ENCODE measurements around the gene SREBF1. TPM values are rescaled to one million over a fixed set of nuclear protein-coding genes. Genes with fewer than 3 reads are reported as not detected.
A peak's percentile ranks its signal among the peaks of the same experiment; 100 is the strongest.

SREBF1 gene
- total RNA-seq, 1 donor from 2014 or later, result 365 TPM

- DNase-seq, result no peak
- no peak overlapping the region for H3K27ac Mint-ChIP-seq (ENCODE audit: unreplicated experiment)
- H3K4me1 Mint-ChIP-seq (ENCODE audit: low read depth, unreplicated experiment), result peaks cover 46% of the 10 kb centered on the region
- no peaks in the 10 kb centered on the region for H3K36me3 Mint-ChIP-seq (ENCODE audit: unreplicated experiment)
- peak overlapping the region; percentile 0 for H3K4me3 Mint-ChIP-seq (ENCODE audit: unreplicated experiment)
- TF ChIP-seq CTCF (IDR thresholded peaks at IDR 0.05; ENCODE audit: partially characterized antibody, unreplicated experiment), result no peak
- peaks cover 12% of the 10 kb centered on the region for H3K27me3 Mint-ChIP-seq (ENCODE audit: unreplicated experiment)
- peaks cover 17% of the 10 kb centered on the region for H3K9me3 Mint-ChIP-seq (ENCODE audit: unreplicated experiment)
Measured at GRCh38 chr17:17882082-17882581, 45.3 kb upstream of the SREBF1 start.

GRCh38 chr17:17880577-17881196 is 43.9 kb upstream of the SREBF1 start:
- no peak for TF ChIP-seq CTCF (IDR thresholded peaks at IDR 0.05; ENCODE audit: partially characterized antibody, unreplicated experiment)
- Mint-ChIP-seq H3K9me3 (ENCODE audit: unreplicated experiment) (peaks cover 15% of the 10 kb centered on the region), H3K4me3 (ENCODE audit: unreplicated experiment) (no peak overlapping the region), H3K27me3 (ENCODE audit: unreplicated experiment) (peaks cover 10% of the 10 kb centered on the region), H3K4me1 (ENCODE audit: low read depth, unreplicated experiment) (peaks cover 50% of the 10 kb centered on the region), H3K36me3 (ENCODE audit: unreplicated experiment) (no peaks in the 10 kb centered on the region), H3K27ac (ENCODE audit: unreplicated experiment) (no peak overlapping the region)
- DNase-seq, result no peak

- H3K27ac Mint-ChIP-seq (ENCODE audit: unreplicated experiment), result no peak overlapping the region
- TF ChIP-seq CTCF (IDR thresholded peaks at IDR 0.05; ENCODE audit: partially characterized antibody, unreplicated experiment), result no peak
- DNase-seq, result no peak
- peak overlapping the region; percentile 32 for H3K4me3 Mint-ChIP-seq (ENCODE audit: unreplicated experiment)
- no peaks in the 10 kb centered on the region for H3K36me3 Mint-ChIP-seq (ENCODE audit: unreplicated experiment)
- H3K9me3 Mint-ChIP-seq (ENCODE audit: unreplicated experiment), result peaks cover 11% of the 10 kb centered on the region
- peaks cover 43% of the 10 kb centered on the region for H3K4me1 Mint-ChIP-seq (ENCODE audit: low read depth, unreplicated experiment)
- peaks cover 5% of the 10 kb centered on the region for H3K27me3 Mint-ChIP-seq (ENCODE audit: unreplicated experiment)
Measured at GRCh38 chr17:17877529-17878358, 41.0 kb upstream of the SREBF1 start.

GRCh38 chr17:17876959-17877528 is 40.3 kb upstream of the SREBF1 start:
- peak overlapping the region; percentile 32 for H3K4me3 Mint-ChIP-seq (ENCODE audit: unreplicated experiment)
- peaks cover 38% of the 10 kb centered on the region for H3K4me1 Mint-ChIP-seq (ENCODE audit: low read depth, unreplicated experiment)
- H3K27ac Mint-ChIP-seq (ENCODE audit: unreplicated experiment), result no peak overlapping the region
- H3K9me3 Mint-ChIP-seq (ENCODE audit: unreplicated experiment), result peaks cover 8% of the 10 kb centered on the region
- no peak for DNase-seq
- peaks cover 5% of the 10 kb centered on the region for H3K27me3 Mint-ChIP-seq (ENCODE audit: unreplicated experiment)
- H3K36me3 Mint-ChIP-seq (ENCODE audit: unreplicated experiment), result no peaks in the 10 kb centered on the region
- TF ChIP-seq CTCF (IDR thresholded peaks at IDR 0.05; ENCODE audit: partially characterized antibody, unreplicated experiment), result no peak

Measured in glutamatergic neuron (in vitro differentiated cells).